GM21825 (cell line): ENCODE data around the gene GLIS1.

Experiments used
- ATAC-seq: cut with Tn5 transposase; IDR thresholded peaks from one replicate; pipeline ENCODE4 v1.9.1; 2021; ENCODE audit warnings: mild to moderate bottlenecking, moderate library complexity; ENCODE audit not compliant: unreplicated experiment

The GLIS1 gene

DNA sequence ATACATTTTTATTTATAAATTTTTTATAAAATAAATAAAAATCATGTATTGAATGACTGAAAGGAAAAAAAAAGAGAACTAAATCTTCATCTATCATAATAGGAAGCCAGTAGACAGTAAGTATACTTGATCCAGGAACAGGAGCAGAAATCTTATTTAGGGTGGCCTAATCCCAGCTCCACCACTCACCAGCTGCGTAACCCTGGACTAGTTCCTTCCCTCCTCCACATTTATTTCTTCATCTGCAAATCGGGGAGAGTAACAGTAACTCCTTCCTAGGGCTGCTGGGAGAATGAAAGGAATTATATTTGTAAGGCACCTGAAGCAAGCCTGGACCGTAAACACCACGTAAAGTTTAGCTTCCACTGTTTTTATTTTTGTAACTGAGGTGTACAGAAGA lies 17.9 kb downstream of the GLIS1 start:
- no peak for ATAC-seq

DNA sequence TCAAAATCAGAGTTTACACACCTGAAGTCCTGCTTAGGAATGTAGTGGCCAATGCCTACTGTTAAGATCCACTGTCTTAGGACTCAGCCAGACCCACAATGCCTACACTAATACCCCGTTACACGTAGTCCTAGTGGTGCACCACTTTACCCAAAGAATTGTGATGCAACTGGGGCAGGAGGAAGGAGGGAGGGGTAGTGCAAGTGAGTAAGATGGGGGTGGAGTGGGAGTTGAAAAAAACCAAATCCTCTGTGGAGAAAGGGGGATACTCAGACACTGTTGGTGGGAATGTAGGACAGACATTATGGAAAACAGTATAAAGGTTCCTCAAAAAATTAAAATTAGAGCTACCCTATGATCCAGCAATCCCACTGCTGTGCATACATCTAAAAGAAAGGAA lies 19.5 kb downstream of the GLIS1 start:
- no peak for ATAC-seq

DNA sequence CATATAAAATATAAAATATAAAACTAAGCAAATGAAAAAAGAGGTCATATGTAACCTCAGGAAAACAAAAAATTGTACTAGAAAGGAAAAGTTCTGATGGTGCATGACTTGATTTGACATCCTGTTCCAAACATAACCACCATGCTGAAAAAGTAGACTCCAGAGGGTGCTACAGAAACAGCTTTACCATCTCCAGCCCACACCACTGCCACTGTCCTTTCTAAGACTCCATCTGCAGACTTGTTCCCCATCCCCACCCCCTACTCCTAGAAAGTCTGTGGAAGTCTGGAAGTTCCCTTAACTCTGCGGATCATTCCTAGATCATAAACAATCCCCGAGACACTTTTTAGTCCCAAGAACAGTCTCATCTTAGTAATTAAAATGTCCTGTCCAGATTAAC lies 20.5 kb downstream of the GLIS1 start:
- ATAC-seq: no peak

DNA sequence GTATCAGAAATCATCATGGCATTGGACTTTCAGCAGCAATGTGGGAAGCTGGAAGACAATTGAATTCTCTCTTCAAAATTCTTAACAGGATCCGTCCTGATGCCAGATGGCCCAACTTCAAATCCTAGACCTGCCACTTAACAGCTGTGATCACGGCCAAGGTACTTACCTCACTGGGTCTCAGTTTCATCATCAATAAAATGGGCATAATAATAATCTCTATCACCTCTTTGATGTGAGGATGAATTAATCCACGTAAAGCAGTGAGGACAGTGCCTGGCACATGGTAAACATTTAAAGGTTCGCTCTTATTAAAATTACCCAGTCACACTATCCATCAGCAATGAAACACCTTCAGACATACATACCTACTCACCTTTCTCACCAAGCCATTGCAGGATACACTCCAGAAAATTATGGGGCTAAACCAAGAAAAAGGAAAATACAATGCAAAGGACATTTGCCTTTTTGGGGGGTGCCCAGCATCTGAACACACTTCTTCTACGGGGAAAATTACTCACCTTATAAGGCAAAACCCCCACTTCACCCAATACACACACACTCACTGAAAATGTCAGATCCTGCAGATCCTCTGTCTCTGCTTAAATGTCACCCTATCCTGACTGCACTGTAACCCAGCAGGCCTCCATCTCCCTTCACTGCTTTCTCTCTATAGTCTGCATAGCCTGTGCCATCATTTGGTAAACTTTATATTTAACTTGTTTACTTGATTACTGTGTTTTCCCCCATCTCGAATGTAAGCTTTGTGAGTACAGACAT lies 21.7 kb downstream of the GLIS1 start:
- ATAC-seq: no peak

DNA sequence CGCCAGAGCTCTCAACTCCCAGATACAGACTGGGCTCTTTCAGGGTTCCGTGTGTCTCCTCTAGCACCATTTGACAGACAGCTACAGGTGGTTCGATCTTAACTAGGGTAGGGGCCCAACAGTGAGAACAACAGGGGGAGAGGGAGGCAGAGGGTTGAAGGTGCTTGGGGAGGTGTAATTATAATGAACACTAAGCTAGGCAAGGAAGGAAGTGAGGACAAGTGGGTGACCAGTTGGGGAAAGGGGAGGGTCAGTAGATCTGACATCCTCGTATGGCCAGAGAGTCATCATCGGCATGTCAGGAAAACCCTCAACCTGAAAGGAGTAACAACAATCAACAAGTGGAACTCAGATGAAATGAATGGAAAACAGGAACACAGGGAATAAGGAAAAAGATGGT lies 22.8 kb downstream of the GLIS1 start:
- no peak for ATAC-seq

DNA sequence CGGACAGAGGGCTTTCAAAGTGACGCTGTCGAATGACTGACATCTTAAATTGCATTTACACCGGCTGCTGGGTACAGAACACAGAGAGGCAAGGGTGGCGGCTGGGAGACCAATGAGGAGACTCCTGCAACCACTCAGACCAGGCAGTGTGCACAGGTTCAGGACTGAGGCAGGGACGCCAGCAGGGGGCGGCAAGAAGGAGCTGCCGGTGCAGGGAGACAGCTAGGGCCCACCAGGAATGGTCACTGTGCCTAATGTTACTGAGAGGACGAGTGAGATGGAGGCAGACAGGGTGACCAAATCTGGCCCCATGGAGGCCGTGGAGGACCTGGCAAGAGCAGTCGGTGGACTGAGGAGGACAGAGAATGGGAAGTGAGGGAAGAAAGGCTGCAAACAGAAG lies 23.5 kb downstream of the GLIS1 start:
- no peak for ATAC-seq

DNA sequence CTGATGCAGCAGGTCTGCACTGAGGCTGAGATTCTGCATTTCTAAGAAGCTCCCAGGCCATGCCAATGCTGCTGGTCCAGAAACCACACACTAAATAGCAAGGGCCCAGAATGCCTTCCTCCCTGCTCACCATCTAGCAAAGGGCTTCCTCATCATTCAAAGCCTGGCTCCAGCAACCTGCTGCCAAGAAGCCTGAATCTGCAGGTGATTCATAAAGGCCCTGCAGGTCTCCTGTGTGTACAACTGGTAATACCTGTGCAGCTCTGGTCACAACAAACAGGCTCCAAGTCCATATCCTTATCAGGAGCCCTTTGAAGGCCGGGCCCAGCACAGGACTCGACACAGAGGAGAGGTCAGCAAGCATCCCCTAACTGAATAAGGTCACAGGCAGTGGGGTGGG lies 26.7 kb downstream of the GLIS1 start:
- ATAC-seq: no peak

DNA sequence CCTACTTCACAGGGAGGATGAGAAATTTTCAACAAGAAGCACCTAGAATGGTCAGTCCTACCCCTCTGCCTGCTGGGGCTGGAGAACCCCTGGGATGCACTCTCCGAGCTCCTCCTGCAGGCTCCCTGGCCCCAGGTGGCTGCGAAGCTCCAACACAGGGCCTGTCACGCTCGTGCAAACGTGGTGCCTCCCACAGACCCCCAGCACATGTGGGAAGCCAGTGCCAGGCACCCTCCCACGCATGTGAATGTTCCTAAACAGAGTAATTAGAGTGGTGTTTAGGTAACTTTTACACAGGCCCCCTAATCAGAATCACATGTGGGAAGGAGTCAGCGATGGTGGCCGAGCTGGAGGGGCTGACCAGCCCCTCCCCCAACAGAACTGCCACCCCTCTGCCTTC lies 28.4 kb downstream of the GLIS1 start:
- ATAC-seq: no peak

DNA sequence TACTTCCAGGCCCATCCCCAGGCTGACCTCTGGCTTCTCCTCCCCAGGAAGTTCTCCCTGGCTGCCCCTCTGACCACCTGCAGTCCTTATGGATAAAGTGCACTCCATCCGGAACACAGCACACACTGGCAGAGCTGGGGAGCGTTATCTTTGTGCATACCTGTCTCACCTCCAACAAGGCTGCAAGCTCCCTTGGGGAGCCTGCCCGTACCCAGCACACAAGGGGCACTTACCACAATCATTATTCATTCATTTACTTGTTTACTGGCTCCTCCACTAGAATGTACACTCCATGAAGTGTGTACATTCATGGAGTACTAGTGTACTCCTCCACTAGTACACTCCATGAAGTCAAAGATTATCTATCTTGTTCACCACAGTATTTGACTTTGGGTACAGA lies 30.3 kb downstream of the GLIS1 start:
- no peak for ATAC-seq

DNA sequence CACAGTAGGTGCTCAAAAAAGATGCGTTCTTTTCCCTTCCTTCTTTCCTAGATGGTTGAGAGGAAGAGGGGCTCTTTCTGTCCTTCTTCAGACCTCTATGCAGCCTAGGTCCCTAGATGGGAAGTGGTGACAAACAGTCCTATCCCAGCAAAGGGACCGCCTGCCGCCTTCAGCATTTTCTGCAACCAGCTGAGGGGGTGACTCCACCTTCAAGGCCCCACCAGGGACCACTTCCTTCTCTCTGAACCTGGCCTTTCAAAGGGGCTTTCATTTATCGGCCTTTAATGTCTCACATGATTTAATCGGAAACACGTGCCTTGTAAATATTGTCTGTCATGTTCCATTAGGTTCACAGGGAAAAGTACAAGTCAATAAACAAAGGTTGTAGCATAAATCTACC lies 32.6 kb downstream of the GLIS1 start:
- no peak for ATAC-seq

DNA sequence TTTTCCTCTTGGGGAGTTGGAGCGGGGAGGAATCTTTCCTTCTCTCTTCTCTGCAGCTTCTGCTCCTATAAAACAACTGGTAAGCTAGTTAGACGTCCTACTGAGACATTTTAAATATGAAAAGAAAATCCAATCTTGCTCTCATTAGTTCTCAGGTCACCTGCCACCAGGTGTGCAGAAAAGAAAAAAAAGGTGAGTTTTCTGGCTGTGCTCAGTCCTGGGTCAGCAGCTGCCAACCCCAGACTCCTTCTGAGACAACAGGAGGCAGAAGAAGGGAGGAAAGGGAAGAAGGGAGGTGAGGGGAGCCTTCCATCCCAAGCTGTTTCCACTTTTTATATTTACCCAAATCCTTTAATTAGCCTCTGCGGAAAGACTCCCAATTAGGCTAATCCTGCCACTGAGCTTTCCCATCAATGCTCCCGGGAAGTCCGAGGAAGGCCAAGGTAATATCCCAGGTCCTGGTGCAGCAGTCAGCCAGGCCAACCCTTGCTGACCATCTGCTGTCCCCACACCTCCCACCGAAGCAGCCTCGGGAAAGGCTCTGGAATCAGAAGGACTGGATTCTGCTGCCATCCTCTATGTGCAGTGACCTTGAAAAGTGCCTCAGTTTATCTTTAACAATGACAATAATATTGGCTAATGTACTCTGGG lies 33.4 kb downstream of the GLIS1 start:
- ATAC-seq: no peak

DNA sequence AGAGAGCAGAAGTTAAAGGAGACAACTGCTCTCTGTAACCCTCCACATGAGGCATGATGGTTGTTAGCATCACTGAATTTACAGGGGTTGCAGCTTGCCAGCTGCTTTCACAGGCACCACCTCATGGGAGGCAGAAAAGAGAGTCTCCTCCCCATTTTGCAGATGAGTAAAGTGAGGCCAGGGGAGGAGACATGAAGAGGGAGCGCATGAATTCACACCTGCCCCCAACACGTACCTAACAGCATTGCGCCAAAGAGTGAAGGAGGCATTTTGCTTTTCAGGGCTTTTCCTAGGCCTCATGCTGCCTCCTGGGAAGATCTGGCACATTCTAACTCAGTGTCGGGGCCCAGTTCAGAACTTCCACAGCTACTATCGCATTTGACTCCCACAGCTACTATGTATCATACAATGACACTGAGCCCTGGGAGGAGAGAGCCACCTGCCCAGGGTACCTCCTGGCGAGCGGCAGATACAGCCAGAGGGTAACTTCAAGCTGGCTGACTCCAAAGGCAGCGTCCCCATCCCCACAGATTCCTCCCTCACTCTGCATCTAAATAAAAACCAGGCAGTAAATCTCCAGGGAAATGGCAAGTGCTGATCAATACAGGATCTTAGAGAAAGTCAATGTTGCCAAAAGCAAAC lies 34.0 kb downstream of the GLIS1 start:
- ATAC-seq: no peak

DNA sequence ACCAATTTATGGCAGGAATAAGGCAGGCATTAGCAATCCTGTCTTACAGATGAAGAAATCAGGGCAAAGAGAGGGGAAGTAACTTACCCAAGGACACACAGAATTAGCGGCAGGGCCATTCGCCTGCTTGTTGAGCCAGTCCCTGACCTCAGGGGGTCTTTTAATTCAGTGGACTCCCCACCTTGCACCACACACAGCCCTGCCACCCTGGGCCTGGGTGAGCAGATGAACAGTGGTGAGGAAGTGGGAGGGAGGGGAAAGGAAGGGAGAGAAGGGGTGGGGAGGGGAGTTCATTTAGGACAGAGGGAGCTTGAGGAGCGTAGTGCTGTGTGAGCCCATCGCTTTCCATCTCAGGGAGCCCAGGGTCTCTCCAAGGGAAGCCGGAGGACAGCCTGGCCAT lies 34.7 kb downstream of the GLIS1 start:
- ATAC-seq: no peak

DNA sequence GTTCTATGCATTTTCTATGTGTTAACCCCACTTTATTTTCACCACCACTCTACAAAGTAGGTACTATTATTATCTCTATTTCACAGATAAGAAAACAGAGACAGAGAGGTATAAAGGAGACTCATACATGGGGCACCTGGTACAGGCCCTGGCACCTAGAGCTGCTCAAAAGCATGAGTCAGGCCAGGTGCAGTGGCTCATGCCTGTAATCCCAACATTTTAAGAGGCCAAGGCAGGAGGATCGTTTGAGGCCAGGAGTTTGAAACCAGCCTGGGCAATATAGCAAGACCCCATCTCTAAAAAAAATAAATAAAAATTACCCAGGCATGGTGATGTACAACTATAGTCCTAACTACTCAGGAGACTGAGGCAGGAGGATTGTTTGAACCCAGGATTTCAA lies 35.8 kb downstream of the GLIS1 start:
- no peak for ATAC-seq

DNA sequence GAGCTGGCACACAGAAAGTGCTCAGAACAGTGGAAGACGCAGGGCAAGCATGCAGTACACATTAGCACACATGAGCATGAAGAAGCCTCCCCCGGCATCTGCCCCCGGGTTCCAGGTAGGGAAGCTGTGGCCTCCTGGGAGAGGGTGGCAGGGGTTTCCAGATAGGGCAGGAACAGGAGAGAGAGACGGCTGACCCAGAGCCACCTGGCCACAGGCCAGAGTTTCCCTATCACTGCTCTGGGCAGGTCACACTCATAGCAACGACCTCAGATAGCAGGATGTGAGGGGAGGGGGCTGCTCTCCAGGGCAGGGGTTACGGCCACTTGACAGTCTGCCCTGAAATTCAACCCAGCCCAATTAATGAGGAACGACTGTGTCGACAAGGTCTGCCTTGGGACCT lies 36.6 kb downstream of the GLIS1 start:
- no peak for ATAC-seq

DNA sequence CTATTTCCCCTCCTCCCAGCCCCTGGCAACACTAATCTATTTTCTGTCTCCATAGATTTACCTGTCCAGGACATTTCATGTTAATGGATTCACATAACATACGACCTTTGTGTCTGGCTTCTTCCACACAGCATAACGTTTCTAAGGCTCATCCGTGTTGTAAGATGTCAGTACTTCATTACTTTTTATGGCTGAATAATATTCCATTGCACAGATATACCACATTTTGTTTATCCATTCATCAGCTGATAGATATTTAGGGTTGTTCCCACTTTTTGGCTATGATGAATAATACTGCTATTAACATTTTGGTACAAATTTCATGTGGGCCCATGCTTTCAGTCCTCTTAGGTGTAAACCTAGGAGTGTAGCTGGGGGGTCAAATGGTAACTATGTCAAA lies 38.2 kb downstream of the GLIS1 start:
- ATAC-seq: no peak

DNA sequence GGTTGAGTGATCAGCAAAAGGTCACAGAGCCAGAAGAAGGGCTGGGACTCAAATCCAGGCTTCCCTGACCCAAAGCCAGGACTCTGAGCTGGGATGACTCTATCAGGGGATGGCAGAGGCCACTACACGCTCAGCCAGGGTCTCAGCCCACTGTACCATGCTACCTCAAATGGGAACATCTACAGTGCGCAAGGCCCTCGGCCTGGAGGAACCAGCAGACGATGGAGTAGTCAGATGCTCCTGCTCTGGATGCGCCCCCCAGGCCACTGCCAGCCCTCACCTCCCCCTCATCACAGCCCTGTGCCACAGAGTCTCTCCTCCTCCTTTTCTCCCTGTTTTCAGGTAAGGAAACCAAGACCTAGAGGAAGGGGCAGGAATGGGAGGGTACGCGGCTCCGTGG lies 39.0 kb downstream of the GLIS1 start:
- ATAC-seq: no peak

DNA sequence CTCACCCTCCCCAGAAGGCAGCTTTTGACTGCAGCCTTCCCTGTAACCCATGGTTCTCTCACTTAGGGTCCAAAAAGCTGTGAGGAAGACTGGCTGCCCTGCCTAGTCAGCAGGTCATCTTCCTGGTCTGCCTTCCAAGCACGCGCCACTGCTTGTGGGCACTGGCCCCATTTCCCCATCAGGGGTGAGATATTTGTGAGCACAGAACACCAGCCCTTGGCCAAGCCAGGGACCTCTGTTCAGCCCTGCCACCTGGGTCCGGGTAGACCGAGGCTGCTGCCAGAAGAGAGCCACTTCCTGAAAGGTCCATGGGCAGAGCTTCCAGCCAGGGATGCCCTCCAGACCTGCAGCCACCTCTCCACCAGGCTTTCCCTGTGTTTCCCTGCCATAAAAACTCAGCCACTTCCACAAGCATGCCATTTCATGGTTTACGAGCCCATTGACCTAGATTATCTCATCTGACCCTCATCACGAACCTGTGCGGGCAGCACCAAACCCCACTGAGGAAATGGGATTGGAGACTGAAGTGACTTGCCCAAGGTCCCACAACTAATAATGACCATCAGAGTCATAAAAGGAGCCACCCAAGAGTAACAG lies 40.5 kb downstream of the GLIS1 start:
- no peak for ATAC-seq

DNA sequence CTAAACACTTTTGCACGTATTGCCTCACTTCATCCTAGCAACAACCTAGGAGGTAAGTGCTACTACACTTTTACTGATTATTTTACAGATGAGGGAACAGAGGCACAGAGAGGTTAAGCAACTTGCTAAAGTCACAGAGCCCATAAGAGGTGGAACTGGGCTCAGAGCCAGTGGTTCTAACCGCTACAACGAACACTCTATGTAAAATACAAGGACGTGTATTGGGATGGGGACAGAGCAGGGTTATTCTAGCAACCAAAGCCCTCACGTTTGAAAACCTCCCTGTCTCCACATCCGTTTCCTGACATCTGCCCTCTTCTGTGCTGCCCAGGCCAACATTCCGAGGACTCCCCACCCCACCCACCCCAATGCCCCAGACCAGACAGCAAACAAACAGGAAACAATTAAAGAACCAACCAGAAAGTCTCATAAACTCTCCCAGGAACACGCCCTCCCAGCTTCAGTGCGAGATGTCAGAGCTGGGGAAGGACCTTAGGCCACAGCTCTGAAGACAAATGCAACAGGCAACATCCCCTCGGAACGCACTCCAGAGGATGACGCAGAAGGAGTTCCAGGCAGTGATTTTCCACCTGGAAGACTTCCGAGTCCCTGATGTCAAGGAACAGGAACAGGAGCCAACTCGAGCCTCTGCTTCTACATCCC lies 41.1 kb downstream of the GLIS1 start:
- ATAC-seq: no peak

DNA sequence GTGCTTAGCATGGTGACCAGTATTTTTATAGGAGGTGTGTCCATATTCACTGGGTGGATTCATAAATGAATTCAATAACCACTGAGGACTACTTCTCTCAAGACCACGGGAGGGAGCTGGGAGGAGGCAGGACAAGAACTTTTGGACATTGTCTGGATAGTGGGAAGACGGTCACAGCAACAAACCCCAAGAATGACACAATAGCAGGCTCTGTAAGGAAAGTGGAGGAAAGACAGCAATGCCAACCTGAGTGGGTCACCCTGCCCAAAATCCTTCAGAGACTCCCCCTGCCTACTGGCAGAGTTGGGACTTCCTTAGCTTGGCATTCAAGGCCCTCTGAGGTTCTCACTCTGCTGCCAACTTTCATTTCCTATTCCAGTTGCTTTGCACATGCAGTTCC lies 42.0 kb downstream of the GLIS1 start:
- ATAC-seq: no peak

DNA sequence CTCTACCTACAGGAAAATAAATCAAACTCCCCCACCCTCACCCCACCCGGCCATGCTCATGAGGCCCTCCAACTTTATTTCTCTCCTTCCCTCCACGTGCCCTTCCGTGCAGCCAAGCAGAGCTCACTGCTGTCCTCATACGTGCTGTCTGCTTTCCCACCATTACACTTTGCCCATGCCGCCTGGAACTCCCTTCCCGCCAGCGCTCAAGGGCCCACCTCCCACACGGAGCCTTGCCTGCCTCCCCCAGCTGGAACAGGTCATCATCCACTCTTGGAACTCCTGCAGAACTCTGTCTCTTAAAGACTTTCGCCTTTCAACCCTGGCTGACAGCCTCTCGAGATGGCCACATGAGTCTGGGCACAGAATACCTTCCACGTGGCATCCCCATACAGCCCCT lies 42.4 kb downstream of the GLIS1 start:
- no peak for ATAC-seq
